ENCODE measurements around the gene SNAP47. TPM values are rescaled to one million over a fixed set of nuclear protein-coding genes. Genes with fewer than 3 reads are reported as not detected.
A peak's percentile ranks its signal among the peaks of the same experiment; 100 is the strongest.

SNAP47 gene
- total RNA-seq, 1 donor from 2014 or later = 65.5 TPM

DNA sequence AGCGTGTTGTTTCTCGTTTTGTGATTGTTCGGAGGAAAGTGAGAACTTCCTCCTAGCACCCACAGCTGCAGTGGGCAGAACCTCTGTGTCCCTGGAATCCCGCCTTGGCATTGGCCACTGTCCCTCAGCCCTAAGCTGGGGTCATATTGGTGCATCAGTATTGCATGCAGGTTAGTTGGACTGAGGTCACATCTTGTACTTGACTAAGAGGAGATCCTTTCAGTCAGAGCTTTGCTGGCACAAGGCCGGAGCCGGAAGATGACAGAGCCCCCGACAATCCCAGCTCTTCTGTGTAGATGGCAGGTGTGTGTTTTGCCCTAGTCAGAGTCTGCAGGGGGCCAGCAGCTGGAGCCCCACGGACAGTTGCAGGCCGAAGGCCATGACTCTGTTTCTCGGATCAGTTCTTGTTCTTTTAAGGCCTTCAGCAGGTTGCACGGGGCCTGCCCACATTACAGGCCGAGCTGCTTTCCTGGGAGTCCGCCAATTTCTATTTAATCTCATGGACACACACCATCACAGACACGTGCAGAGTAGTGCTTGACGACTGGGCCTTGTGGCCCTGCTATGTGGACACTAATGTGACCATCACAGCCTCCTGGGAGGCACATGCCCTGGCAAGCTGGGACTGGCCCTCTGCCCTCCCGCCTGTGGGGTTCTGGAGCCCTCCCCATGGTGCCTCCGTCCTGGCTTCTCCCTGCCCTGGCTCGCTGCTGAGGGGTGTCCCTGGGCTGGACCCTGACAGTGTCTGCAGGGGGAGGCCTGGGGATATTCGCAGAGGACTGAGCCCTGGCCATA, 14.9 kb downstream of the SNAP47 start:
- no peak for DNase-seq (ENCODE audit: low read depth)

DNA sequence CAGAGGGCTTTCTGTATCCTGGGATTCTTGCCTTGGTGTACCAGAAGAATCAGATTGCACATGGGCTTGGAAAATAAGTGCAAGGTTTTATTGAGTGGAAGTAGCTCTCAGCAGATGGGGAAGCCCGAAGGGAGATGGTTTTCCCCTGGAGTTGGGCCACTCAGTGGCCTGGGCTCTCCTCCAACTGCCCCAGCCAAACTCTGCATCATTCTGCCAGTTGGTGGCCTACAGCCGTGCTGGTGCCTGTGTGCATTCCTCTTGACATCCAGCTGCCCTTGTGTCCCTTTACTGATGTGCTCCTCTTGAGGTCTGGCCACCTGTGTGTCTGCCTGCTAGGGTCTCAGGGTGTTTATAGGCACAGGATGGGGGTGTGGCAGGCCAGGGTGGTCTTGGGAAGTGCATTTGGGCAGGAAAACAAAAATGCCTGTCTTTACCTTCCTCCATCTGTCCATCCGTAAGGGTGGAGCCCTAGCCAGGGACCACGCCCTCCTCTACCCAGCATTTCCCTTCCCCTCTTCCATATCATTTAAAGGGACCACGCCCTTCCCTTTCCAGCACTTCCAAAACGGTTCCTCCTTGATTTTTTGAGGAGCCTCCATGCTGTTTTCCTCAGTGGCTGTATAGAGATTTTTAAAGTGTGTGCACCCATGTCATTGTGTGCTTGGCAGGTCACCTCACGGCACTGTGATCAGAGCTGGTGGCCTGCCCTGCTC, 18.9 kb downstream of the SNAP47 start:
- DNase-seq (ENCODE audit: low read depth) = no peak

DNA sequence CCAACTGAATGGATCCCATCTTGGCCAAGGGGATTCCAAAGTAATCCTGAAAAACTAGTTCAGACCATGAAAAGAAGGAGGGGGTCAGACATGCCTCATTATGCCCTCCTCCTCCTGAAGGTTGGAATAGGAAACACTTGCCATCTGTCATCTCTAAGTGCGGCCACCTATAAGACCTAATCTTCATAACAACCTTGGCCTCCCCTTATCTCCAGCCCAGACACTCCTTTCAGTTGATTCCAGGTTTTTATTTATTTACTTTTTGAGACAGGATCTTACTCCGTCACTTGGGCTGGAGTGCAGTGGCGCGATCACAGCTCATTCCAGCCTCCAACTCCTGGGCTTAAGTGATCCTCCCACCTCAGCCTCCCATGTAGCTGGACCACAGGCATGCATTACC, 19.7 kb downstream of the SNAP47 start:
- DNase-seq (ENCODE audit: low read depth) = no peak

DNA sequence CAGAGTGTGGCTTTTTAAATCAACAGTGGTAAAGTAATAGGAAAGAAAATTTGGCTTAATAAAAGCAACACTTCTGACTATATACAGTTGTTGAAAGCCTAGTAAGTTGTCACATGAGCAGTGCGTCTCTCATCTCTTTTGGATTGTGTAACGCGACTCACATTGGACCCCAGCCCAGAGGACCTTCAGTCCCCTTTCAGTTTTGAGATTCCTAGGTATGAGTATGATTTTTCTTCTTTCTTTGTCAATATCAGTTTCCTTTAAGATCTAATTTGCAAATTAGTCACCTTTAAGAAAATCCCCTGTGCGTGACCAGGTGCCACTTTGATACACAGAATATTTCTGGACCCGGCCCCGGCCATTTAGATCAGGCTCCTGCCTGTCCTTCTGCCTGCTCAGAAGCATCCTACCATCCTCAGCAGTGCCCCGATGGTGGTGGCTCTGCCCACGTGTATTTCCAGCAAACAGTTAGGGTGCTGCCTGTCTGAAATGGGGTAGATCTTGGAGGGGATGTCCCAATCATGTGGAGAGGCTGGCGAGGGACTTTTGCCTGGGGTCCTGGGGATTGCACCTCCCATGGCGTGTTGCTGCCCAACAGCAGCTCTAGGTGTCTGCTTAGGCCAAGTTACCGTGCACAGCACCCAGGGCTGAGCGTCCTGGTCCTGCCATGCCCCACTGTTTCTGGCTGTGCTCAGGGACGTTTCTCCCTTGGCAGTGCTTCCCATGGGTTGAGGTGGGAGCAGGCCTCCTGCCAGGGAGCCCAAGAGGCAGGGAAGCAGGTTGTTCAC, 21.1 kb downstream of the SNAP47 start:
- DNase-seq (ENCODE audit: low read depth) = no peak

DNA sequence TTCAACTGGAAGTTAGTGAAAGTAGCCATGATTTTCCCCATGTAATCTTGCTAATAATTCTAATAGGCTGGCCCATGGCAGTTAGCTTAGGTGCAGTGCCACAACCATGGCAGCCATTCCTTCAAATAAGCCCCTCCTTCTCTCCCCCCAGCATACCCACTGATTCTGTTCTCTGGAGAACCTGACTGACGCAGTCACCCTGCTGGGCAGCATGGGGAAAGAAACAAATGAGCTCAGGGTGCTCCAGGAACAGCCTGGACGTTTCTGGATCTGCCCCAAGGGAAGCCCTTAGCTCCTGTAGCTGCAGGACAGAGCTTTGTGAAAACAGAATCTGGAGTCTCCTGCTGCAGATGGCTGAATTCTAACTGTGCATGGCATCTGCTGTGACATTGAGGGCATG, 22.5 kb downstream of the SNAP47 start:
- no peak for DNase-seq (ENCODE audit: low read depth)

DNA sequence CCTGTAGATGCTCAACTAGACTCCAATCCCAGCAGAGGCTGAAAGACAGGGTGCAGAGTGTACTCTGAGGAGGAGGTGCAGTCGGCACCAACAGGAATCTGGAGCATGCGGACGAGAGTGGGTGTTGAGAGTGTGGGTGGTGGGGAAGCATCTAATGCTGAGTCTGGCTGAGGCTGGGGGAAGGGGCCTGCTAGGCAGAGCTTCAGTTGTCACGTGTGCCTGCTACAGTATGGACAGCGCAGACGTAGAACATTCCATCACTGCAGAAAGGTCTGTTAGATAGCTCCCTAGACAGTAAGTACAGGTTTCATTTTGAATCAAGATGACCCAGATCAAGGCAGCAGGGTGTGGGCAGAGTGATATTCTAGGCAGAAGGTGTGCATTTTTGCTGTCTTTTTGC, 23.1 kb downstream of the SNAP47 start:
- DNase-seq (ENCODE audit: low read depth) = no peak

DNA sequence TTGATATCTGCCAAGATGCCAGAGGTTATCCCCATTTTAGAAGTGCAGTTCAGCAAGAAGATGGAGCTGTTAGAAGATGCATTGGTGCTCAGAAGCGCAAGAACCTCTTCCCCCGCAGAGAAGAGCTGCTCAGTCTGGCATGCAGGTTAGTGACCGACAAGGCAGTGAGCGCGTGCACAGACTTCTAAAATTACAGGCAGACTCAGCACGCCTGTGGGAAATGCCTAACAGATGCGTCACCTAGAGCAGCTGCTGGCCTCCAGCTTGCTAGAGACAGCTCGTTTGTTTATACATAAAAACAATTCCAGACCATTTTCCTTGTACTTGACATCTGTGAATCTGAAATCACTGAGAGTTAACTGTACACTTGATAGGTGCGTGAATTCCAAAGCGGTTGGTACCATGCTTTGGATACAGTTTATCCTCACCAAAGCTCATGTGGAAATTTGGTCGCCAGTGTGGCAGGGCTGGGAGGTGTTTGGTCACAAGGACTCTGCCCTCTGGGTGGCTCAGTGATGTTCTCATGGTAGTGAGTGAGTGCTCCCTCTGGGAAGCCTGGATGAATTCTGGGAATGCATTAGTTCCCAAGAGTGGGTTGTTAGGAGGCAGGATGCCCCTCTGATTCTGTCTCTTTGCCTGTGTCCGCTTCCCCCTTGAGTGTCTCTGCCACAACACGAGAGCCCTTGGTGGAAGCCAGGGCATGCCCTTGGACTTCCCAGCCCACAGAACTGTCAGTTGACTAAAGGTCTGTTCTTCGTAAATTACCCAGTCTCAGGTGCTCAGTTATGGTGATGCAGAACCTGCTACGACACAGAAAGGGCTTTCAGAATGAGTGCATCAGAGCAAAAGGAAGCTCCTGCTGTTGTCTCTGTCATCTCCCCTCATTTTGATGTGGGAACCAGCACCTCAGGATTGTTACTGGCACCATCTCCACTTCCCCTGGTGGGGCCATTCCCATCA, 24.4 kb downstream of the SNAP47 start:
- DNase-seq (ENCODE audit: low read depth) = peak; percentile 83

DNA sequence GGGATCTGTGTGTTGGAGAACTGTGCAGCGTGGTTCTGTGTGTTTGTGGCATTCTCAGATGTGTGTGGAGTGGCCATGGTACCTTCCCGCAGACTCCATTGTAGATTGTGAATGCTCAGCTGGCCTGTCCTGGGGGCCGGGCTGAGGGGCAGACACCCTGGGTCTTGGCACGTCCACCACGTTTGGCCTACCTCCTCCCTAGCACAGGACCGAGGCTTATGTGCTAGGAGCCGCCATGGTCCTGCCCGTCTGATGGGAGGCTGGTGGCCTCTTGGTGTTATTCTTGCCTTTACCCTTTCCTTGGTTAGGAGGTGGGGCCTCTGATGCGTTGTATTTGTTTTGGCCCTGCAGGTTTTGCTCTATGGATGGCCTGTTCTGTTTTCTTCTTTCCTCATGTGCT, 25.1 kb downstream of the SNAP47 start:
- DNase-seq (ENCODE audit: low read depth) = no peak

DNA sequence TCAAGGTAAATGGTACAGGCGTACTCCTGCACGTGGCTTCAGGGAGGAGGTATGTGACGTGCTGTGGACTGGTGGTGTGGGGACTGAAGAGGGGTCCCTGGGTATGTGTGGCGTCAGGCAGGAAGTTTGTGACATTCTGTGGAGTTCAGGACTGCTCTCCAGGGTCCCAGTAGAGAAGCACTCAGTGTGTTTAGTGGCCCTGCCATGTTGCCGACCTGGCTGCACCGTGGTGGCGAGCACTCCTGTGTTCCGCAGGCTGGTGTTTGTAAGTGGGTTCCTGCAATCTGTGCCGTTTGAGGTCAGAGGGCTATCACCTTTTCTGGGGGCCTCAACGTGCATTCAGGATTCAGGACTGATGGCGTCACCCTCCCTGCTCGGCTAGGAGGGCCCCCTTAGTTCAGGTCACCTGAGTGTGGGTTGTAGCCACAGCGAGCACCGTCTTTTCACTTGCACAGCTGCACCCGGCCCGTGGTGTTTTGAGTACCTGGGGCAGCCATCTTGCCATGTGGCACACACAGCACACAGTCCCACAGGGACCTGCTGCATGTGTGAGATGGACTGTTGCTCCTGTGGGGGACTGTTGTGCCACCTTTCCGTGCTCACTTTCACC, 26.5 kb downstream of the SNAP47 start:
- no peak for DNase-seq (ENCODE audit: low read depth)

DNA sequence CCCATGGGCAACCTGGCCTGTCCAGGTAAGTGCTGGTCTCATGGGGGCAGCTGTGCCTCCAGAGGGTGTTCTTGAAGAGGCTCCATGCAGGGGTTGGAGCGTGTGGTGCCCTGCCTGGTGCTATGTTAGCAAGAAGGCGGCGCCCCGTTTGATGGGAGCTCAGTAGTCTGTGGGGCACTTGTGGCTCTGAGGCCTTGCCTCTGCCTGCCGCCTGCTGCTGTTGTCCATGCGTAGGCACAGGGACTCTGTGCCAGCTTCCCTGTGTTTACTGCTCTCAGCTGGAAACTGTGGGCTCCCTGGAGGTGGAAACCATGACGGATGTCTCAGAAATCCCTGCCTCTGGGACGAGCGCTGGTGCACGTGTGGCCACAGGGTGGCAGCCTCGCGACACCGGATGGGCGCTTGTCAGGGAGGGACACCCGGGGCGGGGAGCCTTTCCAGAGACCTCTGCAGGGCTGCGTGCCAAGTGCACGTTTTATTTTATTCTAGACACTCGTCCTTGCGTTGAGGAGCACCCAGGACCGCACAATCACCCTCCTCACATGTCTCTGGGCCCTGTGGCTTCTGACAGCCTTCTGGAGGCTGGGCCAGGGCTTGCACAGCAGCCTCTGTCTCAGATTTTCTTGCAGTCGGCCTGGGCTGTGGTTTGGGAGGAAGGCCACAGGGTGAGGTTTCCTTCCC, 27.1 kb downstream of the SNAP47 start:
- peak; percentile 34 for DNase-seq (ENCODE audit: low read depth)

DNA sequence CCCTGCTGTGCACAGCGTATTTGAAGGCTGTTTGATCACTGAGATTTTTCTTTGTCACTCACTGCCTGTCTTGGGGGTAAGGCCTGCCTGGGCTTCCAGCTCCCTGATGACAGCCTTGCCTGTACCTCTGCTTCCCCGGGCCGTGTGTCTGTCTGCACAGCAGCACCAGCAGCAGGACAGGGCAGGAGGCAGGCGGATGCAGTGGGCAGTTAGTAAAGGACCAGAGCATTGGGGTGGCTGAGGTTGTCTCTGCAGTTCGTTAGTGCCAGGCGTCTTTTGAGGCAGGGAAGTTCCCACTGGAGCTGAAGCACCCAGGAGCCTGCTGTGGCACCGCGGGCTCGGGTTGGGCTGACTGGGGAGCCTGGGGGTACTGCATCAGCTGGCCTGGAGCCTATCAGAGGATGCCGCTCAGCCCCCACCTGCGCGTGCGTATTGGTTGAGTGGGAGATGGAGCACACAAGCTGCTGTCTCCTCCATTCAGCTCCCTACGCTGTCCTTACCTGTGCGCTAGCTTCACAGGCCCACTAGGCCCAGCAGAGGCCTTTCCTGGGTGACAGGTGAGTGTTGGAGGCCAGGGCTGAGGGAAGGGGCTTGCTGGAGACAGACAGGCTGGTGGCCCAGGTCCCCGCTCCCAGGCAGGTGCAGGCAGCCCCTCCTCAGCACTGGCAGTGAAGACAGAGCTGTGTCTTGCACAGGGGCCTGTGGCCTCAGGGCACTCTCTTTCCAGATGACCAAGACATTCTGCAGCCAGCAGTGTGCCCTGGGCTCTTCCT, 28.2 kb downstream of the SNAP47 start:
- no peak for DNase-seq (ENCODE audit: low read depth)

DNA sequence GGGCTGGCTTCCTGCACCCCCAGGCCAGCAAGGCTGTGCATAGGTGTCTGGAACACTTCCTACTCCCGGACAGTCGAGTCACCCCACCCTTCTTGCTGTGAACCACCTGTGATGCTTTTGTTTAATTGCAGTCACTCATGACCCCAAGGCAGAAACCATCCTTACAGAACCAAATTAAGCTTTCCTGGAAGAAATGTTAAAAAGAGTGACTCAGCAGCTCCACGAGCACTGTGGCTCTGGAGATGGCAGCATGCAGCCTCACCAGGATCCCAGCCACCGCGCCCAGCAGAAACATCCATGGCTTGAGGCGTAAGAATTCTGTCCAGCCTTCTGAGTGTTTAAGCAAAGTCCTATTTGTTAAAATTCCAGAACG, 28.8 kb downstream of the SNAP47 start:
- peak; percentile 67 for DNase-seq (ENCODE audit: low read depth)

DNA sequence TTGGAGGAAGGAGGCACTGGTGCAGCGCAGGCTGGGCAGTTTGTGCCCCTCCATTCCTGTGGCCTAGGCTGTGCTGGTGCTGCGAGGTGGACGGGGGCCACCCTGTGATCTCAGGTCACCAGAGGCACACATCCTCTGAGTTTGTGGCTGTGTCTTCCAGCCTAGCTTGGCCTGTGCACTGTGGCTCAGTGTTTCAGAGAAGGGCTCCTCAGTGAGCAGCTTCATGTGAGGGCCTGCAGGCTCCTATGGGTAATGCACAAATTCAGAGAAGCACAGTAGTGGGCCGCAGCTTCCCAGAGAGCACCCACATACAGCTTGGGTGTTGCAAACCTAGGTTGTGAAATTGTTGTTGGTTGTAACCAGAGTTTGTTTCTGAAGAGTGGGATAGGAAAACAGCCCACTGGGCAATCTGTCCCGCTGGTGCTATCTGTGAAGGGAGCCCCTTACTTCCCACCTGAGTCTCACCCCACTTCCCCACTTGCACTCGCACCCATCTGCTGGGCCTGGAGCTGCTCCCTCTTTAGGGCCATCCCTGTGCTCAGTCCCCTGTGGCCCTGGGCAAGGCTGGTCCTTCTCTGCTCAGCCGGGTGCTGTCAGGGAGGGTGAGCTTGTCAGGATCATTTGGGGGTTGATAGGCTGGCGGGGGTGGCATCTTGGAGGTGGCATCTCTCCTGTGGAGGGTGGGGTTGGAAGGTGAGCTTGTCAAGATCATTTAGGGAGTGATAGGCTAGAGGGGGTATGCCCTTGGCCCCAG, 30.2 kb downstream of the SNAP47 start:
- no peak for DNase-seq (ENCODE audit: low read depth)

DNA sequence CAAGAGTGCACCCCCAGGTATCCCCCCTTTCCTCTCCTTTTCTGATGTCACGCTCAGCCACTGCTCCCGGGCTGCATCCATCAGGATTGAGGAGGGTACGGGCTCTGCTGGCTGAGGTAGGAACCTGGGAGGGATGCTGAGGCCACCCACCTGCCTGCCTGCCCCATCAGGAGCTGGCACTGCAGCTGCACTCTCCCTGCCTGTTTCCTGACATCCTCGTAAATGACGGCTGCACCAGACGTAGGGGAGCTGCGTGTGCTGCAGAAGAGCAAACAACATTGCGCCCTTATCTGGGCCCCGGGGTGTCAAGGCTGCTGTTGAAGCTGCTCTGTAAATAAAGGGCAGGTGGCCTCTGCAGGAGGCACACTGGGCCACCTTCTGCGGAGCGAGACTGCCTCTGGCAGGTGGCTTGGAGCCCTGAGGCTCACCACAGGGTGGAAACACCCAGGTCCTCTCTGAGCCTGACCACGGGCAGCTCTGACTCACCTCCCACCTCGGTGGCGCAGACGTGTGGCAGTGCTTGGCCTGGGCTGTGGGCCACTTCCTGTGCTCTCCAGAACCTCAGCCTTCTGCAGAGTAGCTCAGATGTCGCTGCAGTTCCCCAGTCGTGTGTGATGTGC, 30.9 kb downstream of the SNAP47 start:
- DNase-seq (ENCODE audit: low read depth) = peak; percentile 21

DNA sequence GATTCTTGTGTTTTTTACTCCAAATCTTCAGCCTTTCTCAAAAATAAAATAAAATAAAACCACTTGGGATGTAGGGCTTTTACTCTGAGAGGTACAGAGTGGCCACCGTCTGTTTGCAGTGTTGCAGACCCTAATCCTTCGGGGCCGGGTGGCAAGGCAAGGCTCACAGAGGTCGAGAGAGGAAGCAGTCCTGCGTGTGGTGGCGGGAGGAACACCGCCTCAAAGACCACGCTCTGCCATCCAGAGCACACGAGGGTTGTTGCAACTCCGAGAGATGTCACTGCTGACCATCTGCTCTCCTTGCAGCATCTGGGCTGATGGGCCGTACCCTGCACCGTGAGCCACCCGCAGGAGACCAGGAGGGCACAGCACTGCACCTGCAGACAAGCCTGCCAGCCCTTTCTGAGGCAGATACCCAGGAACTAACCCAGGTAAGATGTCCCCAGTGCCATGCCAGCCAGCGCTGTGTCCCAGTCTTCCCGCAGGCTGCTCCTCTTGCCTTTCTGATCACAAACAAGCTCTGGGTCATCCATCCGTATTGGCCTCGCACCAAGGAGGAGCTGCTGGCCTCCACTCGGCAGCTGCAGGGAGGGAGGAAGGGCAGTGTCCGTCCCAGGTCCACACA, 31.5 kb downstream of the SNAP47 start:
- DNase-seq (ENCODE audit: low read depth) = no peak

DNA sequence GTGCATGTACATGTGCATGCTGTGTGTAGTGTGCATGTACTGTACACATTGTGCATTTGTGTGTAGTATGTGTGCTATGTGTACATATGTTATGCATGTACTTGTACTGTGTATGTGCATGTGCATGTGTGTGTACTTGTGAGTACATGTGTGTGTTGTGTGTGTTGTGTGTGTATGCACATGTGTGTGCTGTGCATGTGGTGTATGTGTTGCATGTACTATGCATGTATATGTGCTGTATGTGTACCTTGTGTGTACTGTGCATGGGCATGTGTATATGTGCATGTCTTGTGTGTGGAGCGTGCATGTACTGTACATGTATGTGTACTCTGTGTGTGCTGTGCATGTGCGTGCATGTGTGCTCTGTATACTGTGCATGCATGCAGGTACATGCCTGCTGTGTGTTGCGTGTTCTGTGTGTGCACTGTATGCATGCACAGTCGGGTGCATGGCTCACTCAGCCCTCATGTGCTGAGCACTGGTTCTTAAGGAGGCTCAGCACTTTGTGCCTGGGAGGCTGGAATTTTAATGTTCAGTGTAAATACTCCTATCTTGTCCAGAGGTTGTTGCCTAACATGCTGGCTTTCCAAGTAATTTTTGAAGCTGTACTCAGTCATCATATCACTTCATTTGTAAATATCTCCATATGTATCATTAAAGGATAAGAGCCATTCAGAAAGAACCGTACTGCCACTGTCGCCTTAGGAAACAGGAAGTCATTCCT, 32.3 kb downstream of the SNAP47 start:
- no peak for DNase-seq (ENCODE audit: low read depth)

DNA sequence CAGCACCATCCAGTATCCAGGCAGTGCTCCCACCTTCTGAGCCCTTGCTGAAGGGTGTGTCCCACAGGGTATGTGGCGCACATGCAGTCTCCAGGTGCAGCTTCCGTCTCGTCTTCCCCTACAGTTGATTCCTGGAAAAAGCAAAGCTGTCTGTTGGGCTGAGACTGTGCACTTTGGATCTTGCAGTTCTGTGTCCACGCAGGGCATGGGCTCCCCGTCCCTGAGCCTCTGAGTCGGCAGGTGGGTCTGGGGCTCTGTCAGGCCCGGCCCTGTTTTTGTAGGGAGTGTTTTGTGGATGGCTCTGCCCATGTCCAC, 32.8 kb downstream of the SNAP47 start:
- DNase-seq (ENCODE audit: low read depth) = no peak

DNA sequence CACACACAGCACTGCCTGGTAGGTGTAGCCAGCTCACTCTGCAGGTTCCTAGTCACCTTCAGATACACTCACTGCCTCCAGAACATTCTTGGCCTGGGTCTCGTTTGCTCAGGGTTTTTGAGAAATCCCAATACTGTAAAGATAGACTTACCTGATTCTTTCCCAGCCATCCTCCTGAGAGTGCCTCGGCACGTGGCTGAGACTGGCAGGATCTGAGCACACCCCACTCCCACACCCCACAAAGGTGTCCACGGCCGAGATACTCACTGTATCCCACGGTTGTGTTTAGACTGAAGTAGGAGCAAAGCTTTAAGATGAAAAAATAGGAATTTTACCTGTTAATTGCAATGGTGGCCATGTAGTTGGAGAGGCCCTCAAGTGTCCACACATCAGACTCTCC, 33.4 kb downstream of the SNAP47 start:
- DNase-seq (ENCODE audit: low read depth) = no peak

All from renal cortical epithelial cell (primary cell).